Fibroblast of skin of left biceps (primary cell): ENCODE measurements around the gene SLC43A1.
"Not testable (repeated sequence)": the region's sequence is repeated elsewhere in the genome, so short reads cannot be mapped to it uniquely, and the experiment has no call there.

ENCODE experiments used
- DNase-seq, 2 experiments: peaks; one replicate each; pipeline ENCODE4 v3.0.0-alpha.2; 2013; ENCODE audit warnings: low read depth in 2 of 2

Gene SLC43A1

GRCh38 chr11:57515332-57516060 lies at the start of gene SLC43A1:
SLC43A1 (minus strand) TSS chr11:57515702; CDS start chr11:57514111, 1,591 bp downstream.
- DNase-seq = no peak

GRCh38 chr11:57562596-57562995 lies 47.1 kb upstream of the SLC43A1 start:
- DNase-seq = no peak

- no peak for DNase-seq
These were observed 44.6 kb upstream of the SLC43A1 start for GRCh38 chr11:57560146-57560545.

GRCh38 chr11:57556041-57556440 lies 40.5 kb upstream of the SLC43A1 start:
- DNase-seq = no peak

GRCh38 chr11:57555393-57555792 lies 39.9 kb upstream of the SLC43A1 start:
- no peak for DNase-seq

GRCh38 chr11:57552479-57552878 lies 37.0 kb upstream of the SLC43A1 start:
- DNase-seq = no peak

- DNase-seq = no peak
These were observed 36.4 kb upstream of the SLC43A1 start for GRCh38 chr11:57551941-57552340.

- no peak for DNase-seq
These were observed 34.5 kb upstream of the SLC43A1 start for GRCh38 chr11:57549983-57550382.

- no peak for DNase-seq
These were observed 32.4 kb upstream of the SLC43A1 start for GRCh38 chr11:57547854-57548377.

GRCh38 chr11:57546869-57547475 lies 31.5 kb upstream of the SLC43A1 start:
- no peak for DNase-seq

GRCh38 chr11:57546451-57546850 lies 30.9 kb upstream of the SLC43A1 start:
- DNase-seq = no peak

GRCh38 chr11:57545883-57546282 lies 30.4 kb upstream of the SLC43A1 start:
- no peak for DNase-seq

- no peak for DNase-seq
These were observed 29.1 kb upstream of the SLC43A1 start for GRCh38 chr11:57544566-57544965.

GRCh38 chr11:57543593-57543992 lies 28.1 kb upstream of the SLC43A1 start:
- no peak for DNase-seq

GRCh38 chr11:57542582-57542981 lies 27.1 kb upstream of the SLC43A1 start:
- no peak for DNase-seq

- no peak for DNase-seq
These were observed 25.7 kb upstream of the SLC43A1 start for GRCh38 chr11:57541169-57541568.

- DNase-seq = no peak
These were observed 23.8 kb upstream of the SLC43A1 start for GRCh38 chr11:57539342-57539741.

- no peak for DNase-seq
These were observed 21.6 kb upstream of the SLC43A1 start, which contains the start of gene SMTNL1 for GRCh38 chr11:57536947-57537619. SMTNL1 (plus strand) TSS chr11:57537595; CDS start chr11:57542643, 5,048 bp downstream.

- DNase-seq = not testable (repeated sequence)
These were observed 18.9 kb upstream of the SLC43A1 start for GRCh38 chr11:57534449-57534848.

- DNase-seq = peak; percentile 91 to 92
These were observed 15.3 kb upstream of the SLC43A1 start, which contains the start of gene TIMM10 for GRCh38 chr11:57530596-57531507. TIMM10 (minus strand) TSS chr11:57530754; CDS start chr11:57530189, 565 bp downstream.

- DNase-seq = no peak
These were observed 14.7 kb upstream of the SLC43A1 start for GRCh38 chr11:57530215-57530595.
